Endothelial cell of umbilical vein (primary cell): ENCODE results near the gene HSPA6. TPM values are rescaled to one million over a fixed set of nuclear protein-coding genes. Genes with fewer than 3 reads are reported as not detected.
"Not testable (repeated sequence)": the region's sequence is repeated elsewhere in the genome, so short reads cannot be mapped to it uniquely, and the experiment has no call there.

ENCODE experiments used
- BruUV-seq: library from RNA; stranded (reverse); fragments of 400-500 nt; replicated peaks from 2 replicates; lab custom pipeline; 2021; lab: Mats Ljungman, UMichigan
- CTCF ChIA-PET: fragments of 300-600, 350-600 bp; sonication (Branson Sonifier 250); formaldehyde crosslinking; loops from one replicate; lab custom pipeline; 2021; ENCODE audit warnings: antibody characterized with exemption, inconsistent platforms; lab: Charles Lee
- POLR2A ChIA-PET: fragments of 300-600, 350-600 bp; sonication (Branson Sonifier 250); formaldehyde crosslinking; loops from one replicate; lab custom pipeline; 2021; ENCODE audit warnings: antibody characterized with exemption, inconsistent platforms; lab: Charles Lee
- DNase-seq: peaks from one replicate; pipeline ENCODE4 v3.0.0-alpha.2; 2011; ENCODE audit warnings: low read depth, low spot score
- FAIRE-seq: peaks from 2 replicates; lab custom pipeline; 2011; peaks lifted over from hg19 to GRCh38; lab: Jason Lieb, UNC
- H2AFZ ChIP-seq: 2 replicates; pipeline ENCODE4 v1.6.0; 2012; ENCODE audit warnings: low read depth, low read length, control low read depth, inconsistent platforms
- H3K27ac ChIP-seq: 2 replicates; pipeline ENCODE4 v1.5.1; 2011; ENCODE audit warnings: low read depth, mild to moderate bottlenecking, control low read depth, low read length, moderate library complexity; ENCODE audit not compliant: insufficient read depth
- H3K27me3 ChIP-seq, 2 experiments: 2 replicates each; pipeline versions ENCODE4 v1.6.0 to v1.6.1; 2011; ENCODE audit warnings: low read length in 2 of 2, mixed read lengths in 1 of 2; ENCODE audit not compliant: control insufficient read depth in 2 of 2, insufficient read depth in 2 of 2
- H3K36me3 ChIP-seq, 2 experiments: 2 replicates in 1 of 2; 3 replicates in 1 of 2; pipeline ENCODE4 v1.5.1; 2011; ENCODE audit warnings: low read length in 2 of 2, mild to moderate bottlenecking in 1 of 2, moderate library complexity in 1 of 2; ENCODE audit not compliant: control insufficient read depth in 2 of 2, insufficient read depth in 2 of 2; ENCODE audit errors: extremely low read depth in 1 of 2
- H3K4me1 ChIP-seq: 3 replicates; pipeline ENCODE4 v1.5.1; 2011; ENCODE audit warnings: mild to moderate bottlenecking, low read length; ENCODE audit not compliant: control insufficient read depth, insufficient read depth; ENCODE audit errors: extremely low read depth
- H3K4me2 ChIP-seq: 2 replicates; pipeline ENCODE4 v1.6.1; 2011; ENCODE audit warnings: low read length, control low read depth, mixed read lengths; ENCODE audit not compliant: insufficient read depth
- H3K4me3 ChIP-seq, 3 experiments: fragments of 200-600 bp in 1 of 3; sonication (generic), shearing (Covaris generic) in 1 of 3; replicated peaks in 1 of 3; 2 replicates each; pipeline ENCODE4 v1.5.1; 2011 to 2016; ENCODE audit warnings: control low read depth in 3 of 3, low read length in 3 of 3, mild to moderate bottlenecking in 2 of 3, inconsistent platforms in 1 of 3, low read depth in 1 of 3, moderate library complexity in 1 of 3; ENCODE audit not compliant: insufficient read depth in 1 of 3
- H3K79me2 ChIP-seq: 2 replicates; pipeline ENCODE4 v1.6.0; 2012; ENCODE audit warnings: low read length, inconsistent platforms; ENCODE audit not compliant: control insufficient read depth, insufficient read depth
- H3K9ac ChIP-seq: replicated peaks from 2 replicates; pipeline ENCODE3; 2011; ENCODE audit warnings: low read length, control low read depth; ENCODE audit not compliant: insufficient read depth; ENCODE audit errors: extremely low read depth
- H3K9me1 ChIP-seq: replicated peaks from 3 replicates; pipeline ENCODE4 v1.6.0; 2011; ENCODE audit warnings: mild to moderate bottlenecking, low read length; ENCODE audit not compliant: control insufficient read depth, insufficient read depth; ENCODE audit errors: extremely low read depth
- H3K9me3 ChIP-seq: replicated peaks from 2 replicates; pipeline ENCODE4 v1.5.1; 2012; ENCODE audit warnings: low read length, inconsistent platforms; ENCODE audit not compliant: control insufficient read depth, insufficient read depth
- H4K20me1 ChIP-seq: replicated peaks from 2 replicates; pipeline ENCODE3; 2011; ENCODE audit warnings: mild to moderate bottlenecking, low read length; ENCODE audit not compliant: control insufficient read depth, insufficient read depth; ENCODE audit errors: extremely low read depth
- dilution Hi-C: fragments of 300-500 bp; cut with MboI; formaldehyde crosslinking; loops from one replicate; pipeline ENCODE4 v1.15.0; 2019; ENCODE audit warnings: low sequenced_read_pairs; ENCODE audit not compliant: extremely low pct_ligation_motif_present
- intact Hi-C: fragments of 100-400 bp; cut with micrococcal nuclease; formaldehyde crosslinking; loops from one replicate; pipeline ENCODE4 v1.10.0; 2022
- polyA plus RNA-seq, 4 experiments: library from polyadenylated mRNA; depleted of rRNA in 3 of 4; stranded (reverse) in 3 of 4; unstranded in 1 of 4; fragments of >200 nt; gene quantifications; 2 replicates each; pipeline versions ENCODE4 v1.2.1 to v1.2.3, GENCODE V29; 2011 to 2012; ENCODE audit warnings: missing spikeins in 1 of 4
- total RNA-seq: library from RNA; stranded (reverse); gene quantifications from 2 replicates; pipeline ENCODE4 v1.2.3, GENCODE V29; 2021

The HSPA6 gene
- total and polyA plus RNA-seq, 2 donors (not counting 3 experiments of a cell fraction or from before 2014, with no cell fraction given) = 0.10 to 0.13 TPM

GRCh38 chr1:161532644-161533567, 8.6 kb downstream of the HSPA6 start:
- H3K9ac ChIP-seq, H3K9me1 ChIP-seq, H3K9me3 ChIP-seq, FAIRE-seq, H3K4me3 ChIP-seq, dilution Hi-C loops, H3K36me3 ChIP-seq, H3K27ac ChIP-seq, DNase-seq, H3K79me2 ChIP-seq, BruUV-seq, H3K27me3 ChIP-seq, H4K20me1 ChIP-seq, POLR2A ChIA-PET: not testable (repeated sequence)
- Histone ChIP-seq H3K4me2 (peak overlapping the region; percentile 36), H2AFZ (peak overlapping the region; percentile 81), H3K4me1 (peaks cover 12% of the 10 kb centered on the region)
- CTCF ChIA-PET = interaction anchor here (1.3 kb wide), 1 partner anchor 206 kb away, joined by 6 read pairs; no protein-coding TSS in a partner anchor
- intact Hi-C loops = loop anchor here (5.0 kb wide), 1 partner anchor 194 kb away; no protein-coding TSS in a partner anchor

GRCh38 chr1:161537068-161537669, 12.8 kb downstream of the HSPA6 start:
- FAIRE-seq, DNase-seq, intact Hi-C loops, H3K4me3 ChIP-seq, H3K79me2 ChIP-seq, CTCF ChIA-PET, H3K27ac ChIP-seq, H3K4me2 ChIP-seq, H4K20me1 ChIP-seq, BruUV-seq, H2AFZ ChIP-seq, H3K9ac ChIP-seq, H3K36me3 ChIP-seq, POLR2A ChIA-PET, H3K4me1 ChIP-seq, H3K9me3 ChIP-seq, H3K27me3 ChIP-seq, H3K9me1 ChIP-seq, dilution Hi-C loops: not testable (repeated sequence)

- dilution Hi-C loops, FAIRE-seq, DNase-seq, intact Hi-C loops, H2AFZ ChIP-seq, H3K9me3 ChIP-seq, H3K79me2 ChIP-seq, BruUV-seq, H3K9ac ChIP-seq, H3K9me1 ChIP-seq, H3K4me3 ChIP-seq, H3K4me1 ChIP-seq, POLR2A ChIA-PET, H3K27me3 ChIP-seq, H3K27ac ChIP-seq, H3K36me3 ChIP-seq, H4K20me1 ChIP-seq: not testable (repeated sequence)
- CTCF ChIA-PET = interaction anchor here (1.2 to 1.5 kb wide), 3 partner anchors 8 to 199 kb away, joined by 3 to 4 read pairs (median 4); no protein-coding TSS in a partner anchor
- H3K4me2 ChIP-seq = peak overlapping the region; percentile 82
Measured at GRCh38 chr1:161538925-161539479, 14.7 kb downstream of the HSPA6 start.
